HepG2 (cell line): ENCODE data around the gene CEP78. TPM values are rescaled to one million over a fixed set of nuclear protein-coding genes. Genes with fewer than 3 reads are reported as not detected.

Source experiments
- ATAC-seq: fragments of 200-7000 bp; cut with Tn5 transposase; 3 replicates; pipeline ENCODE4 v1.9.1; 2020; ENCODE audit warnings: mild to moderate bottlenecking, moderate library complexity
- BruUV-seq: library from RNA; stranded (reverse); fragments of 400-500 nt; replicated peaks from 2 replicates; lab custom pipeline; 2021; lab: Mats Ljungman, UMichigan
- CTCF ChIA-PET: fragments of 300-600 bp; formaldehyde crosslinking; extraction: SDS; loops from one replicate; lab custom pipeline; 2021; ENCODE audit warnings: low total read pairs, inconsistent platforms, low intra/inter-chr PET ratio; lab: Yijun Ruan, JAX
- POLR2A ChIA-PET: fragments of 350-600 bp; sonication (Branson Sonifier 250); formaldehyde crosslinking; loops from one replicate; lab custom pipeline; 2020; ENCODE audit warnings: antibody characterized with exemption, inconsistent platforms; lab: Yijun Ruan, JAX
- DNase-seq: peaks from one replicate; pipeline ENCODE4 v3.0.0-alpha.2; 2015; ENCODE audit warnings: low spot score
- FAIRE-seq: peaks from 3 replicates; lab custom pipeline; 2011; peaks lifted over from hg19 to GRCh38; lab: Jason Lieb, UNC
- H2AFZ ChIP-seq: one replicate; pipeline ENCODE4 v1.6.1; 2011; ENCODE audit warnings: low read length, inconsistent platforms
- H3K27ac ChIP-seq: fragments of 300-600 bp; 3 replicates; pipeline ENCODE4 v1.8.0; 2011; ENCODE audit warnings: mixed run types, mild to moderate bottlenecking, mixed read lengths, low read length, inconsistent platforms; ENCODE audit not compliant: insufficient read depth; ENCODE audit errors: extremely low read length
- H3K27me3 ChIP-seq, 2 experiments: fragments of 200-600 bp in 1 of 2; 2 replicates in 1 of 2; 3 replicates in 1 of 2; pipeline versions ENCODE4 v1.6.0 to v1.8.0; 2011; ENCODE audit warnings: low read length in 2 of 2, mild to moderate bottlenecking in 2 of 2, moderate library complexity in 2 of 2, inconsistent platforms in 1 of 2; ENCODE audit not compliant: insufficient read depth in 2 of 2, control insufficient read depth in 1 of 2
- H3K36me3 ChIP-seq, 2 experiments: fragments of 200-600 bp in 1 of 2; replicated peaks in 1 of 2; 2 replicates in 1 of 2; 3 replicates in 1 of 2; pipeline versions ENCODE4 v1.5.1 to v1.8.0; 2011; ENCODE audit warnings: low read length in 2 of 2, inconsistent platforms in 1 of 2; ENCODE audit not compliant: insufficient read depth in 2 of 2, control insufficient read depth in 1 of 2
- H3K4me1 ChIP-seq: 2 replicates; pipeline ENCODE4 v1.5.1; 2012; ENCODE audit warnings: low read length, inconsistent platforms; ENCODE audit not compliant: insufficient read depth
- H3K4me2 ChIP-seq: 2 replicates; pipeline ENCODE4 v1.6.0; 2011; ENCODE audit warnings: low read depth, low read length, inconsistent platforms
- H3K4me3 ChIP-seq, 3 experiments: fragments of 200-600 bp in 1 of 3; sonication (generic), shearing (Covaris generic) in 1 of 3; replicated peaks in 1 of 3; 2 replicates each; pipeline ENCODE4 v1.5.1; 2011 to 2016; ENCODE audit warnings: low read length in 3 of 3, inconsistent platforms in 2 of 3, low read depth in 2 of 3, mild to moderate bottlenecking in 2 of 3, control low read depth in 1 of 3, mixed read lengths in 1 of 3; ENCODE audit not compliant: insufficient read depth in 1 of 3
- H3K79me2 ChIP-seq: one replicate; pipeline ENCODE4 v1.6.1; 2011; ENCODE audit warnings: low read length, inconsistent platforms; ENCODE audit not compliant: insufficient read depth
- H3K9ac ChIP-seq: 2 replicates; pipeline ENCODE4 v1.6.0; 2011; ENCODE audit warnings: mild to moderate bottlenecking, low read depth, low read length, inconsistent platforms; ENCODE audit not compliant: insufficient read depth
- H3K9me3 ChIP-seq: 2 replicates; pipeline ENCODE4 v1.5.1; 2012; ENCODE audit warnings: mild to moderate bottlenecking, low read length
- H4K20me1 ChIP-seq: 2 replicates; pipeline ENCODE4 v1.6.0; 2011; ENCODE audit warnings: inconsistent platforms, mild to moderate bottlenecking, low read length, moderate library complexity; ENCODE audit not compliant: insufficient read depth
- BRCA1 ChIP-seq: sonication (generic); formaldehyde crosslinking; IDR thresholded peaks from 2 replicates; pipeline ENCODE4 v1.4.0; 2020; ENCODE audit warnings: missing genetic modification reagents
- CBX5 ChIP-seq: sonication (generic); formaldehyde crosslinking; IDR thresholded peaks from 2 replicates; pipeline ENCODE4 v1.4.0; 2020; ENCODE audit warnings: missing genetic modification reagents, borderline replicate concordance
- CHD2 ChIP-seq: IDR thresholded peaks from 2 replicates; pipeline ENCODE4 v1.6.1; 2011; ENCODE audit warnings: low read depth, low read length, improper control_type of control experiment
- NCOA1 ChIP-seq: sonication (generic); formaldehyde crosslinking; IDR thresholded peaks from 2 replicates; pipeline ENCODE4 v1.9.0; 2021; ENCODE audit warnings: missing genetic modification reagents
- PHF5A ChIP-seq: IDR thresholded peaks from one replicate; pipeline ENCODE4 v1.6.1; 2018; ENCODE audit warnings: low read depth, missing genetic modification reagents; ENCODE audit not compliant: unreplicated experiment
- RAD51 ChIP-seq: fragments of 450-650 bp; IDR thresholded peaks from 2 replicates; pipeline ENCODE4 v1.6.1; 2016; ENCODE audit warnings: borderline replicate concordance
- SRY ChIP-seq: sonication (generic); formaldehyde crosslinking; IDR thresholded peaks from 2 replicates; pipeline ENCODE4 v1.8.0; 2022; ENCODE audit warnings: mild to moderate bottlenecking, missing genetic modification reagents
- ZFY ChIP-seq: sonication (generic); formaldehyde crosslinking; IDR thresholded peaks from 2 replicates; pipeline ENCODE4 v1.4.0; 2020; ENCODE audit warnings: missing genetic modification reagents
- ZNF280B ChIP-seq: sonication (generic); formaldehyde crosslinking; IDR thresholded peaks from 2 replicates; pipeline ENCODE4 v1.5.0; 2020; ENCODE audit warnings: missing genetic modification reagents, mild to moderate bottlenecking, borderline replicate concordance
- ZNF607 ChIP-seq: sonication (generic); formaldehyde crosslinking; IDR thresholded peaks from 2 replicates; pipeline ENCODE4 v1.5.1; 2020; ENCODE audit warnings: missing genetic modification reagents, mild to moderate bottlenecking, borderline replicate concordance
- ZNF609 ChIP-seq: sonication (generic); formaldehyde crosslinking; IDR thresholded peaks from 2 replicates; pipeline ENCODE4 v1.4.0; 2020; ENCODE audit warnings: mild to moderate bottlenecking, missing genetic modification reagents, borderline replicate concordance
- ZNF816 ChIP-seq: sonication (generic); formaldehyde crosslinking; IDR thresholded peaks from 2 replicates; pipeline ENCODE4 v1.8.0; 2022; ENCODE audit warnings: missing genetic modification reagents, mild to moderate bottlenecking, borderline replicate concordance
- WGBS: methylation state at CpG from one replicate; pipeline ENCODE4 v1.1.6; 2017; ENCODE audit warnings: low lambda C conversion rate; 5-methylcytosine and 5-hydroxymethylcytosine counted together
- in situ Hi-C: cut with HindIII; loops from 2 replicates; pipeline ENCODE4 v1.10.0; 2017; ENCODE audit warnings: low pct_unique_long_range_greater_than_20kb; ENCODE audit not compliant: extremely low pct_ligation_motif_present
- intact Hi-C: fragments of 100-400 bp; cut with micrococcal nuclease; formaldehyde crosslinking; loops from one replicate; pipeline ENCODE4 v1.10.0; 2022; ENCODE audit not compliant: unreplicated experiment
- polyA plus RNA-seq, 8 experiments: library from polyadenylated mRNA; depleted of rRNA in 3 of 8; stranded (reverse) in 7 of 8; unstranded in 1 of 8; fragments of >200 nt; fragmentation: Illumina TruSeq in 4 of 8; extraction: Trizol in 4 of 8; gene quantifications; 2 replicates each; pipeline versions ENCODE4 v1.2.1 to v1.2.3, GENCODE V29; 2011 to 2016; ENCODE audit warnings: low read depth in 4 of 8, missing spikeins in 1 of 8, mixed read lengths in 1 of 8; ENCODE audit not compliant: insufficient read depth in 1 of 8
- total RNA-seq, 5 experiments: library from RNA; depleted of rRNA; stranded (reverse); fragments of >200 nt; fragmentation: Illumina TruSeq; extraction: Trizol; gene quantifications; 2 replicates each; pipeline ENCODE4 v1.2.3, GENCODE V29; 2016; ENCODE audit warnings: low read depth in 1 of 5
- TF ChIP-seq, protein P1 (sequence below): sonication (generic); formaldehyde crosslinking; IDR thresholded peaks from 2 replicates; pipeline ENCODE4 v1.4.0; 2020; ENCODE audit warnings: missing genetic modification reagents

Gene CEP78
- total and polyA plus RNA-seq, 2 of the 13 experiments (the other 11 are each of a cell fraction or from before 2014, with no cell fraction given): 5.1 to 30.8 TPM

- POLR2A ChIA-PET: no interaction called here
- in situ Hi-C loops: no loop called here
- CTCF ChIA-PET: no interaction called here
These were observed 53.6 kb downstream of the CEP78 start for GRCh38 chr9:78289474-78289873.

More at GRCh38 chr9:78289474-78289873, 53.6 kb downstream of the CEP78 start:
- no peak for DNase-seq
- Histone ChIP-seq H3K27me3 (no peaks in the 10 kb centered on the region), H4K20me1 (no peaks in the 10 kb centered on the region), H3K4me2 (no peak overlapping the region), H3K27ac (no peak overlapping the region), H3K9ac (no peak overlapping the region), H3K4me1 (peaks cover 88% of the 10 kb centered on the region), H3K4me3 (no peak overlapping the region), H2AFZ (no peak overlapping the region), H3K79me2 (no peaks in the 10 kb centered on the region), H3K9me3 (no peaks in the 10 kb centered on the region), H3K36me3 (no peaks in the 10 kb centered on the region)
- no peak for ATAC-seq
- intact Hi-C loops: no loop called here
- no TSS peak for BruUV-seq
- no peak for TF ChIP-seq ZNF609
- TF ChIP-seq RAD51: no peak
- no peak for TF ChIP-seq ZNF816
- no peak for TF ChIP-seq ZNF607 (CRISPR knock-in tag)
- no peak for TF ChIP-seq CHD2
- no peak for TF ChIP-seq NCOA1 (CRISPR knock-in tag)
- no peak for TF ChIP-seq ZNF280B
- TF ChIP-seq, protein P1, sequence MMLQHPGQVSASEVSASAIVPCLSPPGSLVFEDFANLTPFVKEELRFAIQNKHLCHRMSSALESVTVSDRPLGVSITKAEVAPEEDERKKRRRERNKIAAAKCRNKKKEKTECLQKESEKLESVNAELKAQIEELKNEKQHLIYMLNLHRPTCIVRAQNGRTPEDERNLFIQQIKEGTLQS (CRISPR knock-in tag): no peak
- TF ChIP-seq PHF5A (CRISPR knock-in tag): no peak
- TF ChIP-seq BRCA1: no peak
- no peak for TF ChIP-seq ZFY
- TF ChIP-seq SRY (CRISPR knock-in tag): no peak
- no peak for TF ChIP-seq CBX5 (CRISPR knock-in tag)
- WGBS: 95% methylated on average over 1 of the region's 1 CpG
- FAIRE-seq: no peak
